NCI-H69 (cell line): Measurements from ENCODE around the gene YBEY.

Experiments used
- DNase-seq: peaks from one replicate; lab custom pipeline; 2025; lab: John Stamatoyannopoulos, UW

YBEY gene

DNA sequence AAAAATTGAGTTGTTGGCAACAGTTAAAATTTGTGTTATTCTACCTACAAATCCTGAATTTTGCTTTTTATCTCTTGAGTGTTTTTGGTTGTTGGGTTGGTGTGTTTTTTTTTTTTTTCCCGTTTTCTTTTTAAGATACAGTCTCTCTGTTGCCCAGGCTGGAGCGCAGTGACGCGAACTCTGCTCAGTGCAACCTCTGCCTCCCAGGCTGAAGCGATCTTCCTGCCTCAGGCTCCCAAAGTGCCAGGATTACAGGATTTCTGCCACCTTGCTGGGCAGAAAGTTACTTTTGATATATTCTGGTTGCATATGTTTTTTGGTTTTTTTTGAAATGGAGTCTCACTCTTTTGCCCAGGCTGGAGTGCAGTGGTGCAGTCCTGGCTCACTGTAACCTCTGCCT lies 42.0 kb downstream of the YBEY start:
- no peak for DNase-seq

DNA sequence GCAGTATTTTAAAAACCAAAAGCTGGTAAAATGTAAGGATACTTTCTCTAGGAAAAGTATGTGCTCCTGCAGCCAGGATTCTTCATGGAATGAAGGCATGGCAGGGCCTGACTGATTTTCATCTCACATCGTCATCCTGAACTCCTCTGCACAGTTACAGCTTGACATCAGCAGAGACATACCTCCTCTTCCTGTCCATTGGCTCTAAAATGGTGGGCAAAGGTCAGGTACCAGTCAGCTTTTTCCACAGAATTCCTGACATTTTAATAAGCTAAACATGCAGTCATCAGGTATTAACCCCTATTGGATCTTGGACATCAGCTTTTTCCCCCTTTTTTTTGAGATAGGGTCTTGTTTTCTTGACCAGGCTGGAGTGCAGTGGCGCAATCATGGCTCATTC lies 43.7 kb downstream of the YBEY start:
- DNase-seq: no peak

DNA sequence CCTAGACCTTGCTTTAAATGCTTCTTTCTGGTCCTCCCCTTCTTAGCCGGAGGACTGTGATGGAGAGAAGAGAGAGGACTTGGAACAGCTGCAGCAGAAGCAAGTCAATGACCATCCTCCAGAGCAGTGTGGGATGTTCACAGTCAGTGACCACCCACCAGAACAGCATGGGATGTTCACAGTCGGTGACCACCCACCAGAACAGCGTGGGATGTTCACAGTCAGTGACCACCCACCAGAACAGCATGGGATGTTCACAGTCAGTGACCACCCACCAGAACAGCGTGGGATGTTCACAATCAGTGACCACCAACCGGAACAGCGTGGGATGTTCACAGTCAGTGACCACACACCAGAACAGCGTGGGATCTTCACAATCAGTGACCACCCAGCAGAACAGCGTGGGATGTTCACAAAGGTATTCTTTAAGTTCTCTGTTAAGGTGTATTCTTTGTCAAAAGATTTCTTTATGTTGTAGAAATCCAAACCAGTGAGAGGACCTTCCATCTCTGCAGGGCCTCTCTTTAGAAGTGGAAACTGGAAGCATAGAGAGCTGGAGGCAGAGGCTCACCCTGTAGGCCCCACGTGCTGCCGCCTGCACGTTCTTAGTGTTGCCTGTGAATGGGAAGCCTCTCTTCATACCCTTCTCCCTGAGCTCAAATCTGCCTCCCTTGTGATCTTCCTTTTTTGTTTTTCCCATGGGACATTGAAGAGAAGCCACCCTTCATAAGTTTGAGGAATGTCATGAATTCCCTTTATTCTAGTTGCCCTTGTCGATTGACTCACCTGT lies 48.4 kb downstream of the YBEY start:
- DNase-seq: no peak

DNA sequence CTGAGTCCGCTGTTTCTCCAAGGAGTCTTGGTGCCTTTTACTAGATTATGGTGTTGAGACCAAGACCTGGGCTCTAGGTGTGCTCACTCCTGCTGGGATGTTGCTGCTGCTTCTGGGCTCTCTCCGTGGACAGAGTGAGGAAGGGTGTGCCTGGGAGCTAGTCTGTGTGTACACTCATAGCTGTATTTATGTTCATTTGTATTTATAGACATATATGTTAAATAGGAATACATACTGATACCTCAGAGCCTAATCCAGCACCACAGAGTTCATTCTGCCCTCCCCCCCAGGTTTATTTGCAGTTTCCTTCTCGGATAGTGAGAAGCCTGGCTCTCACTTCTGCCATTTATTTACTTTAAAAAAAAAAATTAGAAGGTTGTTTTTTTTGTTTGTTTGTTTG lies 50.5 kb downstream of the YBEY start:
- DNase-seq: no peak

DNA sequence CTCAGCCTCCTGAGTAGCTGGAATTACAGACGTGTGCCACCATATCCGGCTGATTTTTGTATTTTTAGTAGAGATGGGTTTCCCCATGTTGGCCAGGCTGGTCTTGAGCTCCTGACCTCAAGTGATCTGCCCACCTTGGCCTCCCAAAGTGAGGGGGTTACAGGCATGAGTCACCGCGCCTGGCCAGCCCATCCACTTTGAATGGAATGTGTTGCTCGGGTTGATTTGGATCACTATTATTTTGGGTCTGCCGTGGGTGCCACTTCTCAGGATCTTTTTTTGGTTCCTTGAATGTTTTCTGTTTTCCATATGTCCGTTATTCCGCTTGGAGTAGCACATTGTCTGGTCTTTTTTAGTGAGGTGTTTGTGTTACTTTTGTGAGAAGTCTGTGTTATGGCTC lies 54.9 kb downstream of the YBEY start:
- DNase-seq: no peak

DNA sequence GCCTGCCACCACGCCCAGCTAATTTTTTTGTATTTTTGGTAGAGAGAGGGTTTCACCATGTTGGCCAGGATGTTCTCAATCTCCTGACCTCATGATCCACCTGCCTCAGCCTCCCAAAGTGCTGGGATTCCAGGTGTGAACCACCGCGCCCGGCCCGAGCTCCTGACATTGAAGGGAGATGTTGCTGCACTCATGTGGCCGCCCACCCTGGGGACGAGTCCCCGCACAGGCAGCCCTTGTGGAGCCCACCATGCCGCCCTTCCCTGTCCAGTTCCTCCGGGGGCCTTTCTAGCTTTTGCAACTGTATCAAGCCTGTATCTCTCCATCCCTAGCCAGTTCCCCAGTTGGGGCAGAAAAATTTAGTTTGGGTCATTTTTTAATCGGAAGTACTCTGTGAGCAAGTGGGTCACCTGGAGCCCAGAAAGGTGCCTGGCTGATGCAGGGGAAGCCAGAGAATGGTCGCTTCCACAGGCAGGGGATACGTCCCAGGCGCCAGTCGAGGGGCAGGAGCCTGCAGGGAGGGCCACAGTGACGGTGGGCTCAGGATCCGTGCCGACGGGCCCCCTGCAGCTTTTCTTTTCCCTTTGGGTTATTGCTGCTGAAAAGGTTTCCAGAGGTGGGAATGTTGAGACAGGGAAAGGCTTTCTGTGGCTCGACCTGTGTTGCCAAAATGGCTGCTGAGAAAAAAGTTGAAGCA lies 58.2 kb downstream of the YBEY start:
- no peak for DNase-seq

DNA sequence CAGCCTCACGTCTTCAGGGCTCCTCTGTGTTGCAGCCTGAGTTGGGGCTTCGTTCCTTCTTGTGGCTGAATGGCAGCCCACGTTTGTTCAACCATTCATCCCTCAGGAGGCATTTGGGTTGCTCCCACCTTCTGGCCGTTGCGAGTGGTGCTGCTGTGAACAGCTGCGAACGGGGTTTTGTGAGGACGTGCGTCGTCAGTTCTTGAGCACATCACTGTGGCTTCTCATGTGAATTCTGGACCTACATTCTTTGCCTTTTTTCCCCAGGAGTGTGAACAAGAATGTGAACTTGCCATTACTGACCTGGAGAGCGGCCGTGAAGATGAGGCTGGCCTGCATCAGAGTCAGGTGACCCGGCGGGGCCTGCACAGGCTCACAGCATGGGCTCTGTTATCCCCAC lies 59.7 kb downstream of the YBEY start:
- no peak for DNase-seq

DNA sequence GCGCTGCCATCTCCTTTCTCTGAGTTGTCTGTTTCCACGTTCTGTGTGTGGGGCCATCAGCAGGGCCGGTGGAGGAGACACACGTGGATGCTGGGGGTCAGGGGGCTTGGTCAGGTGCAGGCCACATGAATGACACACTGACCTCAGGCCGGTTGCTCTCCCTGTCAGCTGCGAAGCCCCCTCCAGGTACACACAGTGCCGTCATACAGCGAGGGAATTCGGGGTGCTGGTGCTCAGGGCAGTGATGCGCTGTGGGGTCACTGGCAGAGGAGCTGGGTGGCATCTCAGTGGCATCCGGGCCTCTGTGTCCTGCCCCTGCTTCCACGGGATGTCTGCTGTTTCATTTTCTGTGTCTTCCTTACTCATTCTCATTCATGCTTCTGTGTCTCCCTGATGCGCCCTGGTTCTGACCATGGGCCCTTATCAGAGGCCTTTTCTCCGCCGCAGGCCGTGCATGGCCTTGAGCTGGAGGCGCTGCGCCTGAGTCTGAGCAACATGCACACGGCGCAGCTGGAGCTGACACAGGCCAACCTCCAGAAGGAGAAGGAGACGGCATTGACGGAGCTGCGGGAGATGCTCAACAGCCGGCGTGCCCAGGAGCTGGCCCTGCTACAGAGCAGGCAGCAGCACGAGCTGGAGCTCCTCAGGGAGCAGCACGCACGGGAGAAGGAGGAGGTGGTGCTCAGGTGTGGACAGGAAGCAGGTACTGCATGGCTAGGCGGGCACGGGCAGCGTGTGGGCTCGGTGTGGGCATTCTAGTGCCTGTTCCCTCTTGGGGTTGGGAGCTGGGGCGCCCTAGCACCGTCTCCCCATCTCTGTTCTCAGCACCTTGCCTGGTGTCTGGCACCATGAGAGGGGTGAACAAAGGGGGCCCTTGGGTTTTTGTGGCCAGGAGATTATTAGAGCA lies 60.4 kb downstream of the YBEY start:
- no peak for DNase-seq

DNA sequence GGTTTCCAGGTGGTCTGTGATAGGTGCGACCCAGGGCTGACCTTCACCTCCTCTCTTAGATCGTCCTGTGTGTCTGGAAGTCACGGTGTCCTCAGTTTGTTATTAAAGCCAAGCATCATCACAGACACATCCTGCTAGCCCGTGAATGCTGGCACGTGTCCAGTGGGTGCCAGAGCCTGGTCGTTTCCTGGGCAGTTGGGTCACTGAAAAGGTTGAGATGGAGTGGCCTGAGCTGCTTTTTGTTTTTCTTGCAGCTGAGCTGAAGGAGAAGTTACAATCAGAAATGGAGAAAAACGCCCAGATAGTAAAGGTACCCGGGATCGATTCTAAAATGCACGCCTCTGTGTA lies 61.0 kb downstream of the YBEY start:
- no peak for DNase-seq
